HCT116 (cell line): Measurements from ENCODE around the gene DNAJC5. TPM values are rescaled to one million over a fixed set of nuclear protein-coding genes. Genes with fewer than 3 reads are reported as not detected.
A peak's percentile ranks its signal among the peaks of the same experiment; 100 is the strongest.

ENCODE experiments used
- ATAC-seq: fragments of 200-7000 bp; cut with Tn5 transposase; 2 replicates; pipeline ENCODE4 v1.9.1; 2020; ENCODE audit warnings: mild to moderate bottlenecking, moderate library complexity
- BruUV-seq: library from RNA; stranded (reverse); fragments of 400-500 nt; replicated peaks from 2 replicates; lab custom pipeline; 2021; lab: Mats Ljungman, UMichigan
- CTCF ChIA-PET: fragments of 300-600 bp; sonication (Branson Sonifier 250); formaldehyde crosslinking; loops from one replicate; lab custom pipeline; 2021; ENCODE audit warnings: antibody characterized with exemption; lab: Charles Lee
- POLR2A ChIA-PET: fragments of 300-600, 350-600 bp; sonication (Branson Sonifier 250); formaldehyde crosslinking; loops from one replicate; lab custom pipeline; 2021; ENCODE audit warnings: antibody characterized with exemption; lab: Charles Lee
- RAD21 ChIA-PET, 2 experiments: fragments of 300-600 bp; sonication (Branson Sonifier 250); formaldehyde crosslinking; loops; one replicate each; lab custom pipeline; 2023; ENCODE audit warnings: low total read pairs in 2 of 2; ENCODE audit not compliant: uncharacterized antibody in 2 of 2, unreplicated experiment in 2 of 2, low non-redundant PET in 1 of 2; lab: Charles Lee
- DNase-seq: peaks from one replicate; pipeline ENCODE4 v3.0.0-alpha.2; 2010; ENCODE audit warnings: low read depth, low spot score
- H2AFZ ChIP-seq: fragments of 200-600 bp; shearing (Covaris generic), sonication (generic); 2 replicates; pipeline ENCODE4 v1.6.1; 2017; ENCODE audit warnings: low read depth, mixed run types, mixed read lengths, antibody characterized with exemption, low read length; ENCODE audit not compliant: poor library complexity, severe bottlenecking
- H3K27ac ChIP-seq: 2 replicates; pipeline ENCODE4 v1.5.1; 2012; ENCODE audit warnings: low read depth, low read length
- H3K27me3 ChIP-seq: fragments of 200-600 bp; sonication (generic); 2 replicates; pipeline ENCODE4 v1.6.1; 2016; ENCODE audit warnings: mixed run types, low read length, mixed read lengths; ENCODE audit not compliant: insufficient read depth
- H3K36me3 ChIP-seq, 2 experiments: fragments of 200-500 bp in 1 of 2; fragments of 200-600 bp in 1 of 2; sonication (Bioruptor generic) in 1 of 2; sonication (generic) in 1 of 2; 2 replicates each; pipeline versions ENCODE4 v1.5.1 to v1.6.1; 2014 to 2016; ENCODE audit warnings: low read length in 2 of 2, inconsistent platforms in 1 of 2, mixed read lengths in 1 of 2, mixed run types in 1 of 2; ENCODE audit not compliant: insufficient read depth in 2 of 2, control insufficient read depth in 1 of 2
- H3K4me1 ChIP-seq, 2 experiments: fragments of 200-600 bp in 1 of 2; sonication (generic) in 1 of 2; 2 replicates each; pipeline versions ENCODE4 v1.5.1 to v1.6.1; 2012 to 2017; ENCODE audit warnings: low read length in 2 of 2, inconsistent platforms in 1 of 2, mild to moderate bottlenecking in 1 of 2, mixed read lengths in 1 of 2, mixed run types in 1 of 2, moderate library complexity in 1 of 2; ENCODE audit not compliant: insufficient read depth in 2 of 2, control insufficient read depth in 1 of 2
- H3K4me2 ChIP-seq: fragments of 200-600 bp; sonication (generic); 2 replicates; pipeline ENCODE4 v1.6.1; 2017; ENCODE audit warnings: mixed run types, low read length, mixed read lengths
- H3K4me3 ChIP-seq, 2 experiments: fragments of 200-600 bp in 1 of 2; sonication (generic) in 1 of 2; replicated peaks in 1 of 2; 2 replicates each; pipeline ENCODE4 v1.5.1; 2011 to 2016; ENCODE audit warnings: low read length in 2 of 2, control low read depth in 1 of 2, low read depth in 1 of 2, mild to moderate bottlenecking in 1 of 2, mixed read lengths in 1 of 2, mixed run types in 1 of 2
- H3K79me2 ChIP-seq: fragments of 200-600 bp; sonication (generic); 2 replicates; pipeline ENCODE4 v1.6.1; 2017; ENCODE audit warnings: mild to moderate bottlenecking, mixed run types, low read length, moderate library complexity, mixed read lengths; ENCODE audit not compliant: insufficient read depth
- H3K9ac ChIP-seq: fragments of 200-600 bp; sonication (generic); 2 replicates; pipeline ENCODE4 v1.6.1; 2016; ENCODE audit warnings: low read length, mixed read lengths
- H3K9me2 ChIP-seq: fragments of 200-600 bp; sonication (generic), shearing (Covaris generic); 2 replicates; pipeline ENCODE4 v1.6.1; 2017; ENCODE audit warnings: mixed run types, mild to moderate bottlenecking, moderate library complexity; ENCODE audit not compliant: insufficient read depth
- H3K9me3 ChIP-seq, 2 experiments: fragments of 200-500 bp in 1 of 2; fragments of 200-600 bp in 1 of 2; sonication (Bioruptor generic) in 1 of 2; sonication (generic) in 1 of 2; 2 replicates each; pipeline ENCODE4 v1.6.1; 2014 to 2017; ENCODE audit warnings: low read length in 2 of 2, mixed read lengths in 2 of 2, inconsistent platforms in 1 of 2, low read depth in 1 of 2, mild to moderate bottlenecking in 1 of 2, mixed run types in 1 of 2, moderate library complexity in 1 of 2; ENCODE audit not compliant: control insufficient read depth in 1 of 2, insufficient read depth in 1 of 2
- H4K20me1 ChIP-seq: fragments of 200-600 bp; sonication (generic), shearing (Covaris generic); 2 replicates; pipeline ENCODE4 v1.6.1; 2017; ENCODE audit warnings: mixed run types, mild to moderate bottlenecking, moderate library complexity; ENCODE audit not compliant: insufficient read depth
- ATF3 ChIP-seq: IDR thresholded peaks from 2 replicates; pipeline ENCODE4 v1.6.1; 2012
- CBX3 ChIP-seq: IDR thresholded peaks from 2 replicates; pipeline ENCODE4 v1.6.1; 2012; ENCODE audit warnings: low read depth
- CEBPB ChIP-seq: IDR thresholded peaks from 2 replicates; pipeline ENCODE4 v1.6.1; 2012; ENCODE audit warnings: low read depth
- ELF1 ChIP-seq: IDR thresholded peaks from 2 replicates; pipeline ENCODE4 v1.6.1; 2012; ENCODE audit warnings: low read depth, borderline replicate concordance
- EZH2 ChIP-seq: fragments of 200-600 bp; sonication (generic); IDR thresholded peaks from 2 replicates; pipeline ENCODE4 v1.6.1; 2017; ENCODE audit warnings: antibody characterized with exemption, mixed run types
- EZH2phosphoT487 ChIP-seq: fragments of 200-600 bp; IDR thresholded peaks from 2 replicates; pipeline ENCODE4 v1.6.1; 2018; ENCODE audit warnings: antibody characterized with exemption, borderline replicate concordance
- JUND ChIP-seq: IDR thresholded peaks from 2 replicates; pipeline ENCODE4 v1.6.1; 2012
- POLR2A ChIP-seq: IDR thresholded peaks from 2 replicates; pipeline ENCODE4 v1.7.0; 2011; ENCODE audit warnings: borderline replicate concordance; ENCODE audit not compliant: insufficient read depth, insufficient read length; ENCODE audit errors: extremely low read depth
- POLR2AphosphoS5 ChIP-seq: IDR thresholded peaks from 2 replicates; pipeline ENCODE4 v1.6.1; 2011; ENCODE audit warnings: mild to moderate bottlenecking, low read depth, low read length, moderate library complexity
- RAD21 ChIP-seq: IDR thresholded peaks from 2 replicates; pipeline ENCODE4 v1.6.1; 2012; ENCODE audit warnings: low read depth, mild to moderate bottlenecking
- SIN3A ChIP-seq: IDR thresholded peaks from 2 replicates; pipeline ENCODE4 v1.6.1; 2012; ENCODE audit warnings: low read depth
- SP1 ChIP-seq: IDR thresholded peaks from 2 replicates; pipeline ENCODE4 v1.6.1; 2012; ENCODE audit warnings: low read depth
- SRF ChIP-seq: IDR thresholded peaks from 2 replicates; pipeline ENCODE4 v1.6.1; 2012; ENCODE audit warnings: low read depth
- YY1 ChIP-seq: IDR thresholded peaks from 2 replicates; pipeline ENCODE4 v1.6.1; 2011; ENCODE audit warnings: low read length, low read depth, moderate library complexity, mild to moderate bottlenecking; ENCODE audit not compliant: insufficient replicate concordance; ENCODE audit errors: extremely low read depth
- ZFX ChIP-seq: fragments of 450-650 bp; IDR thresholded peaks from 2 replicates; pipeline ENCODE4 v1.6.1; 2017
- ZNF274 ChIP-seq: fragments of 200-500 bp; sonication (Bioruptor generic); IDR thresholded peaks from 2 replicates; pipeline ENCODE4 v1.6.1; 2014; ENCODE audit warnings: mild to moderate bottlenecking, low read depth, low read length, inconsistent platforms
- intact Hi-C: fragments of 100-400 bp; cut with micrococcal nuclease; formaldehyde crosslinking; loops from 2 replicates; pipeline ENCODE4 v1.10.0; 2022
- total RNA-seq: library from RNA; stranded (reverse); gene quantifications from one replicate; pipeline ENCODE4 v1.2.1, GENCODE V29; 2021; ENCODE audit not compliant: unreplicated experiment
- TF ChIP-seq, protein P1 (sequence below): IDR thresholded peaks from 2 replicates; pipeline ENCODE4 v1.6.1; 2012
- TF ChIP-seq, protein P2 (sequence below), 3 experiments: fragments of 200-600 bp in 1 of 3; sonication (generic) in 1 of 3; IDR thresholded peaks in 2 of 3; conservative IDR thresholded peaks in 1 of 3; 2 replicates each; pipeline ENCODE4 v1.5.1; 2012 to 2017; ENCODE audit warnings: low read depth in 2 of 3, low read length in 2 of 3, antibody characterized with exemption in 1 of 3, borderline replicate concordance in 1 of 3, control low read depth in 1 of 3, mild to moderate bottlenecking in 1 of 3, mixed read lengths in 1 of 3, mixed run types in 1 of 3, moderate library complexity in 1 of 3; ENCODE audit not compliant: insufficient read depth in 1 of 3
- TF ChIP-seq, protein P3 (sequence below): IDR thresholded peaks from 2 replicates; pipeline ENCODE4 v1.6.1; 2012; ENCODE audit warnings: low read depth

Gene DNAJC5
- total RNA-seq, 1 experiment from 2014 or later, result 38.3 TPM

GRCh38 chr20:63940472-63941266, 45.7 kb downstream of the DNAJC5 start:
- Histone ChIP-seq H3K4me2 (no peak overlapping the region), H3K4me1 (peaks cover 3 to 13% of the 10 kb centered on the region in 2 experiments; a peak in 2 of 4 replicates), H3K4me3 (no peak overlapping the region), H3K79me2 (peaks cover 14% of the 10 kb centered on the region), H2AFZ (no peak overlapping the region), H3K27me3 (no peaks in the 10 kb centered on the region), H3K9me3 (no peaks in the 10 kb centered on the region), H3K36me3 (peaks cover 16 to 41% of the 10 kb centered on the region in 2 experiments; a peak in 3 of 4 replicates), H3K9me2 (no peaks in the 10 kb centered on the region), H4K20me1 (no peaks in the 10 kb centered on the region), H3K27ac (peak overlapping the region; percentile 13; the same call in 1 of the 2 replicates), H3K9ac (no peak overlapping the region)
- intact Hi-C loops, result no loop called here
- ChIA-PET CTCF (no interaction called here), RAD21 (no interaction called here), POLR2A (no interaction called here)
- ATAC-seq (no peak), DNase-seq (no peak)
- BruUV-seq, result no TSS peak
- TF ChIP-seq SRF (no peak), POLR2AphosphoS5 (no peak), ZFX (no peak), EZH2 (no peak), ATF3 (no peak), ELF1 (no peak), POLR2A (no peak), YY1 (no peak), CBX3 (no peak), JUND (no peak), ZNF274 (no peak), SIN3A (no peak), RAD21 (no peak), EZH2phosphoT487 (no peak), SP1 (no peak), CEBPB (no peak)
- TF ChIP-seq, protein P1, sequence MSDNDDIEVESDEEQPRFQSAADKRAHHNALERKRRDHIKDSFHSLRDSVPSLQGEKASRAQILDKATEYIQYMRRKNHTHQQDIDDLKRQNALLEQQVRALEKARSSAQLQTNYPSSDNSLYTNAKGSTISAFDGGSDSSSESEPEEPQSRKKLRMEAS, result no peak
- TF ChIP-seq, protein P2, sequence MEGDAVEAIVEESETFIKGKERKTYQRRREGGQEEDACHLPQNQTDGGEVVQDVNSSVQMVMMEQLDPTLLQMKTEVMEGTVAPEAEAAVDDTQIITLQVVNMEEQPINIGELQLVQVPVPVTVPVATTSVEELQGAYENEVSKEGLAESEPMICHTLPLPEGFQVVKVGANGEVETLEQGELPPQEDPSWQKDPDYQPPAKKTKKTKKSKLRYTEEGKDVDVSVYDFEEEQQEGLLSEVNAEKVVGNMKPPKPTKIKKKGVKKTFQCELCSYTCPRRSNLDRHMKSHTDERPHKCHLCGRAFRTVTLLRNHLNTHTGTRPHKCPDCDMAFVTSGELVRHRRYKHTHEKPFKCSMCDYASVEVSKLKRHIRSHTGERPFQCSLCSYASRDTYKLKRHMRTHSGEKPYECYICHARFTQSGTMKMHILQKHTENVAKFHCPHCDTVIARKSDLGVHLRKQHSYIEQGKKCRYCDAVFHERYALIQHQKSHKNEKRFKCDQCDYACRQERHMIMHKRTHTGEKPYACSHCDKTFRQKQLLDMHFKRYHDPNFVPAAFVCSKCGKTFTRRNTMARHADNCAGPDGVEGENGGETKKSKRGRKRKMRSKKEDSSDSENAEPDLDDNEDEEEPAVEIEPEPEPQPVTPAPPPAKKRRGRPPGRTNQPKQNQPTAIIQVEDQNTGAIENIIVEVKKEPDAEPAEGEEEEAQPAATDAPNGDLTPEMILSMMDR (IDR thresholded peaks at IDR 0.05 in 2 of 3, conservative IDR thresholded peaks at IDR 0.05 in 1 of 3; ENCODE audit: borderline replicate concordance in 1 of 3, insufficient read depth in 1 of 3, low read depth in 2 of 3, low read length in 2 of 3), result no peak
- TF ChIP-seq, protein P3, sequence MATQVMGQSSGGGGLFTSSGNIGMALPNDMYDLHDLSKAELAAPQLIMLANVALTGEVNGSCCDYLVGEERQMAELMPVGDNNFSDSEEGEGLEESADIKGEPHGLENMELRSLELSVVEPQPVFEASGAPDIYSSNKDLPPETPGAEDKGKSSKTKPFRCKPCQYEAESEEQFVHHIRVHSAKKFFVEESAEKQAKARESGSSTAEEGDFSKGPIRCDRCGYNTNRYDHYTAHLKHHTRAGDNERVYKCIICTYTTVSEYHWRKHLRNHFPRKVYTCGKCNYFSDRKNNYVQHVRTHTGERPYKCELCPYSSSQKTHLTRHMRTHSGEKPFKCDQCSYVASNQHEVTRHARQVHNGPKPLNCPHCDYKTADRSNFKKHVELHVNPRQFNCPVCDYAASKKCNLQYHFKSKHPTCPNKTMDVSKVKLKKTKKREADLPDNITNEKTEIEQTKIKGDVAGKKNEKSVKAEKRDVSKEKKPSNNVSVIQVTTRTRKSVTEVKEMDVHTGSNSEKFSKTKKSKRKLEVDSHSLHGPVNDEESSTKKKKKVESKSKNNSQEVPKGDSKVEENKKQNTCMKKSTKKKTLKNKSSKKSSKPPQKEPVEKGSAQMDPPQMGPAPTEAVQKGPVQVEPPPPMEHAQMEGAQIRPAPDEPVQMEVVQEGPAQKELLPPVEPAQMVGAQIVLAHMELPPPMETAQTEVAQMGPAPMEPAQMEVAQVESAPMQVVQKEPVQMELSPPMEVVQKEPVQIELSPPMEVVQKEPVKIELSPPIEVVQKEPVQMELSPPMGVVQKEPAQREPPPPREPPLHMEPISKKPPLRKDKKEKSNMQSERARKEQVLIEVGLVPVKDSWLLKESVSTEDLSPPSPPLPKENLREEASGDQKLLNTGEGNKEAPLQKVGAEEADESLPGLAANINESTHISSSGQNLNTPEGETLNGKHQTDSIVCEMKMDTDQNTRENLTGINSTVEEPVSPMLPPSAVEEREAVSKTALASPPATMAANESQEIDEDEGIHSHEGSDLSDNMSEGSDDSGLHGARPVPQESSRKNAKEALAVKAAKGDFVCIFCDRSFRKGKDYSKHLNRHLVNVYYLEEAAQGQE, result no peak
